Stimulated activated CD4-positive, alpha-beta T cell treated with anti-CD3 and anti-CD28 coated beads, Interleukin-1b, Interleukin-23, amount 100 ng/mL, for 24 hours (primary cell): Measurements from ENCODE around the gene ALAS2.
"Not testable (repeated sequence)": the region's sequence is repeated elsewhere in the genome, so short reads cannot be mapped to it uniquely, and the experiment has no call there.

Source experiments
- DNase-seq, 4 experiments: peaks; one replicate each; pipeline ENCODE4 v3.0.0-alpha.2; 2020; ENCODE audit warnings: low read depth in 4 of 4, low spot score in 1 of 4

The ALAS2 gene

GRCh38 chrX:55006827-55007621 lies 23.8 kb downstream of the ALAS2 start:
- no peak for DNase-seq

DNA sequence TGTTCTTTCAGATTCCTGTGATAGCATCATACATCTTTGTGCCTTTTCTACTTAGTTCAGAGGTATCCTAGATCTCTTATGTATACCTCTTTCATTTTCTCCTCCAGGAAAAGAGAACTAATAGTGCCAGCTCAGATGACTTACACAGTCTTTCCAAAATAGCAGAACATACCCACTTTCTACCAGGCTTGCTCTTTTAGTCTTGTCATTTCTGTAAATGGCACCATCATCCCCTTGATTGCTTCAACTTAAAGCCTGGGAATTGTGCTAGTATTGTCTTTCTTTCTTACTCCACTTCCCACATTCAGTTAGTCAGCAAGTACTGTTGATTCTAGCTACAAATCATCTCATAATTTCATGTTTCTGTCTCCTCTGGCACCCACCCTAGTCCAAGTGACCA lies 25.5 kb downstream of the ALAS2 start:
- DNase-seq = no peak

DNA sequence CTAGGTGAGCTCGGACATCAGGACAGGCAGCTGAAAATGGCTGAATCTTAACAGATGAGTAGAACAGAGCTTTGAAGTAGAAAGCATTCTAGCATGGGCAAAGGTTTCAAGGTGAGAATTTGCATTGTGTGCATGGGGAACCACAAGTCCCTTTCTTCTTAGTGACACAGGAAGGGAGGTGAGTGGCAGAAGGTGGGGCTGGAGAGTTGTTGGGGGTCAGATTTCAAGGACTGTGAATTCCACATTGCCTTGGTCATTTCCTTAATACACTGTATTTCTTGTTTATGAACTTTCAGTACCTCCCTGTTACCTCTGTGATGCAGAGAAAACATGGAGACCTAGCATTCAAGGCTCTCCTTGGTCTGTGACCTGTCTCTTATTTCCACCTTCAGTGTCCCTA lies 26.5 kb downstream of the ALAS2 start:
- DNase-seq = no peak

DNA sequence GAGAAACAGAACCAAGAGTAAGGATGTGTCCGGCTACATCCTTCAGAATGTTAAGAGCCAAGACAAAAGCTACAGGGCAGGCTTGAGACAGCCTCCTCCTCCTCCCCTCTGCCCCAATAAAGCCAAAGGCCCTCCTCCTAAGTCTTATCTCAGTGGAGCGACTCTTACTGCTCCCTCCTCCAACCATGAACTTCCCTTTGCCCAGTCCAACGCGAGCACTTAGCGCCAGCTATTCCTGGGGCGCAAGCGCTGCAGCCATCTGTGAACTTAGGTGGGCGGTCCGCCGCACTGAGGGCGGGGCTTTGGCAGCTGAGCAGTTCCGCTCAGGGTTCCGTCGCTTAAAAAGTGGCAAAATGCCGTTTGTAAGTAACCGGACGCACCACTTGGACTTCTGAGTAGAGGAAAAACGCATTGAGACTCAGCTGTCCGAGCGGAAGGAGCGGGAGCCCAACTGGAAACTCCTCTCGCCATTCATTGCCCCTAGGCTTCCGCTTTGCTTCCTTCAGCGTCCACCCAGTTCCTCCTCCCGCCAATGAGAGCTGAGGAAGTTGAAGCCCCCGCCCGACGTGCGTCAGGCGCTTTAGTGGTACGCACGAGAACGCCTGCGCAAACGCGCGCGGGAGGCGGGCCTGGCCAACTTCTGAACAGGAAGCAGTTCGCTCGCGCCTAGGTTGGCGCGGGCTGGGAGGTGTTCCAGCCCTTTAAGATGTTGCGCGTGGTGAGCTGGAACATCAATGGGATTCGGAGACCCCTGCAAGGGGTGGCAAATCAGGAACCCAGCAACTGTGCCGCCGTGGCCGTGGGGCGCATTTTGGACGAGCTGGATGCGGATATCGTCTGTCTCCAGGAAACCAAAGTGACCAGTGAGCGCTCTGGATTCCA lies 30.8 kb downstream of the ALAS2 start, which contains the start of gene APEX2:
TSS of gene APEX2 (plus strand) at position 647 of the 882 bp plus-strand sequence. CDS start at position 707, 60 bp downstream.
- DNase-seq = peak; percentile 60 to 78 (median 70)

- DNase-seq = no peak
These were observed 35.2 kb downstream of the ALAS2 start for GRCh38 chrX:54995621-54996020.

DNA sequence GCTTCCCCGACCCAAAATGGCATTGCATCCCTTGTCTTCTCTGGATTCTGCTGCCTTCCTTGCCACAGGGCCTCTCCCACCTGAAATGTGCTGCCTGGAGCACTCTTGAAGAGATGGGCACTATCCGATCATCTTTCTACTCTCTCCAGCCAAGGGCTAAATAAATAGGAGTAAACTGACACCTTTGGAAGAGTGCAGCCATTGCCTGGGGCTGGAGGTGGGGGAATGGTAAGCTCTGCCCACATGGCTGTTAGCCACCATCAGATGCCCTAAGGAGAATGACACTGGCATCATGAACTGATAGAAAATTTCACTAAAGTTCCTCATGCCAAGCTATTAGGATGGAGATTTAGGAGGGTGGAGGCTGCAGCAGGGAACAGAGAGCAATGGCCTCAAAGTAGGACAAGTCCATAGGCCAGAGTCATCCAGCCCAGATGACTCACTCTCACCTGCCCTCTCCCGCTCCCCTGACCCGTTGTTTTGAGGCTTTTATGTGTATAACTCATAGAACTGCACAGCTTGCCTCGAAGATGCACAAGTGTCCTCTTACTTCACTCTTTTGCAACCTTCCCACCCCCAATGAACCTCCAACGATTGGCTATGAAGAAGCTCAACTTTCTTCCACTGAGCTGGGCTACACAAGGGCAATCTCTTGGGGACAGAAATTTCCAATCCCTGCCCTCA lies 36.0 kb downstream of the ALAS2 start:
- no peak for DNase-seq

GRCh38 chrX:54994099-54994498 lies 36.7 kb downstream of the ALAS2 start, which contains the start of gene PFKFB1:
Gene PFKFB1, minus strand, starts transcription at chrX:54994188. Its CDS starts 181 bp downstream, at chrX:54994007.
- no peak for DNase-seq

DNA sequence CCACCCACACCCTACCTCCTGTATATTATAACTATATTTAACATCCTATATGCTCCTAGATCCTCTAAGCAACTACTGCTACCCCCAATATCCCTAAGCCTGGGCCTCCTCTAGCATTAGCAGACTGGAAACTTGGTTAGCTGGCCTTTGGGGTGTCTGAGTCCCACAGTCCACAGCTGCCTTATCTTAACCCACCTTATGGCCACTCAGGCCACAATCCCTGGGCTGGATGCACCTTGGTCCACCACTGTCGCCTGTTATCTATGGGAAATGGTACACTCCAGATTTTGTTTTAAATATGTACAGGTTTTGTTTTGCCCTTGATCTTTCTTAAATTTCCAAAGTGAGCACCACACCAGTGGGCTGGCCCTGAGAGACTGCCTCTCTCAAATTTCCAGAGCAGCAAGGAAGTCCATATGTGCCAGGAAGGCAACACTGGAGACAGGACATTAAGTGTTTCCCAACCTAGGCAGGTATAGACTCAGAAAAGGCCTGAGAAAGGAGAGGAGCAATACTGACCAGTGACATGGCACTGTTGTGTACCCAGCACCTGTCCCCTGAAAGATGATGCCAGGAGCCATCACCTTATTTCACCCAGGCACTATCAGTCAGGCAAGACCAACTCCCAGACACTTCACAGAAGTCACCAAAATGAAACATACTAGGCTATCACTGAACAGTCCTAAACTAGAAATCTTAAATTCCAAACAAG lies 37.7 kb downstream of the ALAS2 start:
- DNase-seq = no peak

DNA sequence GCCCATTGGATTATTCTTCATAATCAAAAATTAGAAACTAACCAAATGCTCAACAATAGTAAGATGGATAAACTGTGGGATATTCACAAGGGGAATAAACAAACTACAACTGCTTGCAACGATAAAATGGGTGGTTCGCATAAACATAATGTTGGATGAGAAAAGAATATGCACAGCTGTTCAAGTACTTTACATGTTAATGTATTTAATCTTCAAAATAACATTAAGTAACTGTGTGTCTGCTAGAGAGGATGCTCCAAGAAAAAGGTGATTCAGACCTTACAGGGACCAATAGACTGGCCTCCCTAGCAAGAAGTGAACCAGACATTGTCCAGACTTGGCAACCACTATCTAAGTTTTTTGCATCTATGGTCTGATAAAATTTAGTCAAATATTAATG lies 39.1 kb downstream of the ALAS2 start:
- no peak for DNase-seq

DNA sequence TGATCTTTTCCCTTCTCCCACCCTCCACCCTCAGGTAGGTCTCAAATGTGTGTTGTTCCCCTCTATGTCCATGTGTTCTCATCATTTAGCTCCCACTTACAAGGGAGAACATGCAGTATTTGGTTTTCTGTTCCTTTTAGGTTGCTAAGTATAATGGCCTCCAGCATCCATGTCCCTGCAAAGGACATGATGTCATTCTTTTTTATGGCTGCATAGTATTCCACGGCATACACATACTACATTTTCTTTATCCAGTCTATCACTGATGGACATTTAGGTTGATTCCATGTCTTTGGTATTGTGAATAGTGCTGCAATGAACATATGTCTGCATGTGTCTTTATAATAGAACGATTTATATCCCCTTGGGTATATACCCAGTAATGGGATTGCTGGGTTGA lies 47.5 kb downstream of the ALAS2 start:
- DNase-seq = not testable (repeated sequence)

GRCh38 chrX:54980334-54980733 lies 50.4 kb downstream of the ALAS2 start:
- no peak for DNase-seq

- no peak for DNase-seq
These were observed 51.3 kb downstream of the ALAS2 start for GRCh38 chrX:54979432-54979831.

DNA sequence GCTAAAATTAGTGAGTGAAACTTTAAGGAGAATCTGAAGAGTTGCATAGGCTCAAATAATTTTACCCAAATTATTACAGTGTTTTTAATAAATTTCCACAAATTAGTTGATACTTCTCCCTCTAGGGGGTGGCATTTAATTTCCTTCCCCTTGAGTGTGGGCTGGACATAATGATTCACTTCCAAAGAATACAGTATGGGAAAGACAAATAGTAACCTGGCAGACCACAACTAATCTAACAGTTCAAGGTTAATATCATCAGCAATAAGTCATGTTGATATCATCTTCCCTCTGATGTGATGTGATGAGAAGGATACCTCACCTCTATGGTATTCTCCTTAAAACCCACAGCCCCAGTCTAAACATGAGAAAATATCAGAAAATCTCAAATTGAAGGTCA lies 52.3 kb downstream of the ALAS2 start:
- DNase-seq = no peak

GRCh38 chrX:54977387-54977786 lies 53.4 kb downstream of the ALAS2 start:
- DNase-seq = no peak

GRCh38 chrX:54964766-54965497 lies 65.8 kb downstream of the ALAS2 start:
- DNase-seq = no peak

- DNase-seq = no peak
These were observed 69.0 kb downstream of the ALAS2 start for GRCh38 chrX:54961750-54962149.
